SW 1271 (cell line): Measurements from ENCODE around the gene CCNJL.
A peak's percentile ranks its signal among the peaks of the same experiment; 100 is the strongest.
"Not testable (repeated sequence)": the region's sequence is repeated elsewhere in the genome, so short reads cannot be mapped to it uniquely, and the experiment has no call there.

Experiments used
- DNase-seq, 2 experiments: peaks; one replicate each; lab custom pipeline; 2025; lab: John Stamatoyannopoulos, UW

The CCNJL gene, protein sequence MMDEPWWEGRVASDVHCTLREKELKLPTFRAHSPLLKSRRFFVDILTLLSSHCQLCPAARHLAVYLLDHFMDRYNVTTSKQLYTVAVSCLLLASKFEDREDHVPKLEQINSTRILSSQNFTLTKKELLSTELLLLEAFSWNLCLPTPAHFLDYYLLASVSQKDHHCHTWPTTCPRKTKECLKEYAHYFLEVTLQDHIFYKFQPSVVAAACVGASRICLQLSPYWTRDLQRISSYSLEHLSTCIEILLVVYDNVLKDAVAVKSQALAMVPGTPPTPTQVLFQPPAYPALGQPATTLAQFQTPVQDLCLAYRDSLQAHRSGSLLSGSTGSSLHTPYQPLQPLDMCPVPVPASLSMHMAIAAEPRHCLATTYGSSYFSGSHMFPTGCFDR

DNA sequence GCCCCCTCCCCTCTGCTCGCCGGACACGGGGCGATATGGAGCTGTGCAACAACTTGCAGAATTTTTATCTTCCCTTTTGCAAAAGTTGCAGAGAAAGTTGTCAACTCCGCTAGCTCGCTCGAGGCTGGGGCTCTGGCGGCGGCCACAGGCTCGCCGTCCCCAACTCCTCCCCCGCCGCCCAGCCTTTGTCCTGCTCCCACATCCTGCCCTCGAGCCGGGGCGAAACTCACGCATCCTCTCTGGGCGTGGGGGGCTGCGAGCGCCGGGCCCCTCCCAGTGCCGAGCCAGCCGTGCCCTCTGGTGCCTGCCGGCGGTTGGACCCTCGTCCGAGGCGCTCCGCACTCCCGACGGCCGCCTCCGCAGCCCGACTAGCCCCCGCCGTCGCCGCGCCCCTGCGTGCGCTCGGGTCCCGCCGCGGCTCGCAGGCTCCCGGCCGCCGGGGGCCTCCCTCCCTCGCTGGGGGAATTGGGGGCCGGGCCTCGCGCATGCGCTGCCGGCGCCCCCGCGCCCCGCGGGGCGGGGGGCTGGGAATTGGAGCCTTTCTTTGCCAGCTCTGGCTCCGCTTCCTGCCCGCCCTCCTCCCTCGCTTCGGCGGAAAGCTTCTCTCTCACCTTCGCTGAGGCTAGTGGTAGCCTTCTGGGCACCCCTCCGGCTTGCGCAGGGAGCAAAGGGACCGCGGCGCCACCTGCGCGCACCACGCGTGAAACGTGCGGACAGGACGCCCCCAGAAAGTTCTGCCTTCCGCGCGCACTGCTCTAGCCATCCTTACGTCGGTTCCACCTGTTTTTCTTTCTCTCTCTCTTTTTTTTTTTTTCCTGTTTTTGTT, at the start of gene CCNJL:
TSS of gene CCNJL (minus strand) at position 431 of the 826 bp plus-strand sequence. CDS start 641 bp downstream, outside the sequence.
- peak; percentile 49 to 73 for DNase-seq

DNA sequence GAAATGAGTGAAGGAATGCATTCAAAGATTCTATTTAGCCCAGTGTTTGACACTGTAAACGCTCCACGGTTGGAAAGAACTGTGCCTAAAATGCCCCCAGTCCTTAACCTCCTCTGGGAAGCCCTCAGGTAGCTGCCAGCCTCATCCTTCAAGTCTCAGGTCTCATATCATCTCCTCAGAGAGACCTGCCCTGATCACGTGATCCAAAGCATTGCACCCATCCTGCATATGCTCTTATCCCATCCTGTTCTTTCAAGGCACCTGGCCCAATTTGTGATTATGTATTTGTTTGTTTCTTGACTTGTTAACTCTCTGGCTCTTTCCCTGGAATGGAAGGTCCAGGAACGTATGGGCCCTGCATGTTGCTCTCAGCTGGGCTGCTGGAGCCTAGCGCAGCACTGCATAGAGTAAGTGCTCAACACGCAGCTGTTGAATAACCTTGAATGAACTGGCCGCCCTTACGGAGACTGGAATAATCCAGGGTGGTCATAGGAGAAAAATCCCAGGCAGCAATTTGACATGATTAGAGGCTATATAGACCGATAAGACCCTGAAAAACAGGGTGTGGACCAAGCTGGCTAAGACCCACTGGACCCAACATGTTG, 49.4 kb upstream of the CCNJL start:
- no peak for DNase-seq

DNA sequence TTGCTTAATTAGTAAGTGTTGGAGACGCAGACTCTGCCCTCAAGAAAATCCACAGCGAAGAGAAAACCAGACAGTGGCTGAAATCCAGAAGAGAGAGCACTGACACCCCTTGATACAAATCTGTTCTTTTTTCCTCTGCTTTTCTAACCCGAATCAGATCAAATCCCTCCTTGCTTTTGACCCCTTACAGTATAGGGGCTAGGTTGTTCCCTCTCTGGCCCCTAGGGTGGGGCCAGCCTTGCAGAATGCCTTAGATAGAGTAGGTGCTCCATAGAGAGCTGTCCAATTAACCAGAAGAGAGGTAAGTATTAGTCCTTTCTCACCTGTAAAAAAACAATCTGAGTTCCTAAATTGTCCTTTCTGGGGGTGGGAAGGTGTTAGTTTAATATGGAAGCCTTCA, 47.9 kb upstream of the CCNJL start:
- no peak for DNase-seq

DNA sequence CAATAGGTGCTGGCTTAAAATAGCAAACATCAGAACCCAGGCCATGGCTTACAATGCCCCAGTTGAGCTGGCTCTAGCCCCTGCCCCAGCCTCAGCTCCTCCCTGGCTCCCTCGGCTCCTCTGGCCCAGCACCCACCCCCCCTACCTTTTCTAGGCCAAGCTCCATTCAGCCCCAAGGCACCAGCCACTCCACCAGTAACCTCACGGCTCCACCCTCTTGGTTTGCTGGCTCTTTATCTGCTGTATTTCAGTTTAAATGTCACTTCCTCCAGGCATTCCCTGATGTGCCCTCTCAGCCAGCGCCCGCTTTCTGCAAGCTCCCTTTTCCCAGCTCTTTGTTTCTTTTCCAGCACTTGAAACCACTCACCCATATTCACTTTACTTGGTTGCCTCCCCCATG, 47.5 kb upstream of the CCNJL start:
- no peak for DNase-seq

DNA sequence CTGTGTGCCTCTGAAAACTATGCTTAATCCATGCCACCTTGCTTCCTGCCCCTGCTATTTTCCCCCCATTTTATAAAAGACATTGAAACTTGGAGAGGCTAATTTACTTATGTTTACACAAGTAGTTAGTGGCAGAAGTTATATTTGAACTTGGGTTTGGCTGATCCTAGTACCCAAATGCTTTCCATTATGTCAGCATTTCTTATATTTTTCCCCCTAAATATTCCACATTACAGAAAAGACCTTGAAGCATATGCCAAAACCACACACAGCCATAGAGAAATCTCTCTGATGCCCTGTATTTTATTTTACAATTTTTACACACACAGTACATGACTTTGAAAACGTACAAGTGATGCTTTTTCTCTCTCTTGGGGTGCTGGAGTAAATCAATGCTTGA, 46.9 kb upstream of the CCNJL start:
- no peak for DNase-seq

DNA sequence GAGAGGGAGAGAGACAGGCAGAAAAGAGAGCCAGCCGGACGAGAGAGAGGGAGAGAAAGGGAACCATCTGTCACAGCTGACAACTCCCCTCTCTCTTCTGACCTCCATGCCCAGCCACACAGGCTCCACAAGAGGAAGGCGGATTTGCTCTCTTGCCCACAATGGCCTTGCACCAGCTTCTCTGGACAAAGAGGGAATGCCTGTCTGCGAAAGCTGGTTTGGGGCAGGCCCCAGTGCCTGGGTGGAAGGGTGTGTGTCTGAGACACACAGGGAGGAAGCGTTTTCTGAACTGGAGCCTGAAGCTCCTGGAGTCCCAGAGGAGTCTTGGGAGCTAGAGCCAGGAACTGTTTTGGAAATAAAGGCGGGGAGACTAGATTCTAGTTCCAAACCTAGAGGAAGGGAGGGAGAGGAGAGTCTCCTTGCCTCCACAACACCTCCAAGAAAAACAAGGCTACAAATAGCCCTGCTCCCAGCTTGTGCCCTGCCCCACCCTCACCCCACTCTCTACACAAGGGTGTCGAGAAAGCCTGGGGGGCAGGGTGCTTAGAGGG, 45.6 kb upstream of the CCNJL start:
- DNase-seq, result no peak

DNA sequence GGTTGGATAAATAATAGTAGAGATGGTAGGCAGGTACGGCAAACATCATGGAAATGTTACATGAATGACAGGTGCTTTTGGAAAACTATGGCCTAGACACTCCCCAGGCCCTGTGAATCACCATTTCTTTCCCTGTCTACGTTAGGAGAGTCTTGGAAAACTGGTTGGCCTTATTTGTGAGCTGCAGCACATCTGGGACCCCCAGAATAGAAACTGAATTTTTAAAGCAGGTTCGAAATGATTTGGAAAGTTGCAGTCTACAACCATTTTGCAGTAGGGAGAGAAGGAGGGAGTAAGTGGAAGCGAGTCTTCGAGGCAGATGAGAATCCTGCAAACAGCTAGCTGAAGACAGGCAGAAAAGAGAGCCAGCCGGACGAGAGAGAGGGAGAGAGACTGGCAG, 45.0 kb upstream of the CCNJL start:
- DNase-seq, result no peak

DNA sequence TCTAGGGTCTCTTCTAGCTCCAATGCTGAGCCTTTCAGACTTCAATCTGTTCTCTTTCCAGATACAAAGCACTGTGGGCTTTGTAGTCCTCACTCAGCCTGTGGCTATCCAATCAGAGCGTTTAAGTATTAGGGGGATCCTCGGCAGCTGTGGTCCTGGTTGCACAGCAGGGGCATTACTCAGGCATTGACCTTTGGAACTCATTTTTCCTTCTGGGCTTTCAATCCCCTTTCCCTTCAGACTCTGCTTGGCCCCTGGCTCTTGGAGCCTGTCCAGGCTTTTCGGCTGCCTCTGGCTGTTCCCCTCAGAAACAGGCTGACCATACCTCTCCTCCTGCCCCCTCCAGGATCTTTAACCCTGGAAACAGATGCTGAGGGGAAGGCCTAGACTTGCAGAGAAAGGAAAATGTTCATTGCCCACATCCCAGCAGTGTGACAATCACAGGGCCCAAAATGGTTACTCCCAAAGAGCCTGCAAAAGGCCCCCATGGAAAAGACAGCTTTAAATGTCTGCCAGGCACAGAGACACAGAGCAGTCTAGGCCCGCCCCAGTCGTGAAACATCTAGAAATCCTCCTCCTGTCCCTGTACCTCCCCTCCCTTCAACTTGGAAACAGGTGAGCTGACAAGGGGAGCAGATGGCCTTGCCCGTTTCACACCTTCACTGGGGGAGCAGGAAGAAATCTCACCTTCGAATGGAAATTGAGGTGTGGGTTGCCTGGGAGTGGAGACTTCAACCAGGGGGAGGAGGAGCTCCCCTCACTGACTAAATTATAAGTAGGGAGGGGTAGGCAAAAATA, 44.4 kb upstream of the CCNJL start:
- no peak for DNase-seq

DNA sequence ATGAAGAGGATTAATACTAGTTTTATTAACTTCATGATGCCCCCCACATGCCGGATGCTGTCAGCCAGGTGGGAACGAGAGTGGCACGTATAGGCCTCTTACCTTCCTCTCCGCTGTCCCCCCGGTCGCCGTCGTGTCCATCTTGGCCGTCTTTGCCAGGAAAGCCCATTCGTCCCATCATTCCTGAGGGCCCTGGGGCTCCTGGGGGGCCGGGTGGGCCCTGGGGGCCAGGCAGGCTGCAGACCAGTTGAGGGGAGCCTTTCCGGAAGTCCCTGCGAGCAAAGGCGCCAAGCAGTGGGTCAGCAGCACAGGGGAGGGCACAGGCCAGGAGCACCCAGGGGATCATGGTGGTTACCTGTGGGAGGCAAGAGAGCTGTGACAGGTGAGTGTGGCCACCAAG, 42.3 kb upstream of the CCNJL start:
- DNase-seq, result no peak

DNA sequence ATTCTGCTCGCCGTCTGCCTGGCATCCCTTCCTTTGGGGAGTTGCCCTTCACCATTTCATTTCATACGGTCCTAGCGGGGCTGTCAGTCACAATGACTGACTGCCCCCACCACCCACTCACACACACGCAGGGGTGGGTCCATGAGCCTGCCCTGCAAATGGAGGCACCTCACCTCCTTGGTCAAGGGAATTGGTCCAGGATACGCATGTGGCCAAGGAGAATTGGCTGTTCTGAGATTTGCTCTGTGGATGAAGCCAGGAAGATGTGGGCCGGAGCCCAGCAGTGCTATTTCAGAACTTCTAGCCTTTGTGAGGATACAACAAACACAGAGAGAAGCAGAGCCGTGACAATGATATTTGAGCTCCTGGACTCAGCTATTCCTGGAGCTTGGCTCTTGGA, 41.0 kb upstream of the CCNJL start:
- no peak for DNase-seq

DNA sequence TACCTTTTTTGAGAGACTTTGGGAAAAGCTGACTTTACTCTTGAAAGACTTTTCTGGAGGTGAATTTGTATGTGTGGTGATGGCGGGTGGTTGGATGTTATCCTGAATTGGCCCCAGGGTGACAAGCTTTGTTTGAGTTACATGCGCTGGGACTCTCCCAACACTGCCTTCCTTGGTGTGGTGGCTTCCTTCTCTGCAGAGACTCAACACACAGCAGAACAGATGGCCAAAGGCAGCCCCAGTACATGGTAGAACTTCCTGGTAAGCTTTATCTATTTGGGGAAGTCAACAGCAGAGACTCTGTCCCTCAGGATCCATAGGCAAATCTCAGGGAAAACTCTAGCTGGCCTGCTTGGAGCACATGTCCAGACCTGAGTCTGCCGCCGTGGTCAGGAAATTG, 39.9 kb upstream of the CCNJL start:
- no peak for DNase-seq

DNA sequence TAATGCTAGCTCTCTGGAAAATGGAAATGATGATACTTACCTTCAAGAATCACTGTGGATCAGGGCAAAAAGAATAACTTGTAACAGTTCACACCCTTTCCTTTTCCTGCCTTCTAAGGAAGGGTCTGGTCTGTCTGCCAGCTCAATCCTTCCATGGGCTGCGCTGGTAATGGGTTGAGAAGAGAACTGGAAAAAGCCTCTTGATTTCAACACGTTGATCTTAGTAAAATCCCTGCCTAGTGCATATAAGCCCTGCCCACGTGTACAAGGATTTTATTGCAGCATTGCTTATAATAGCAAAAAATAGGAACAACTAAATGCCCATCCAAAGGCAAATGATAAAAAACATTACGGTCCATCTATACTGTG, 37.6 kb upstream of the CCNJL start:
- DNase-seq, result no peak

DNA sequence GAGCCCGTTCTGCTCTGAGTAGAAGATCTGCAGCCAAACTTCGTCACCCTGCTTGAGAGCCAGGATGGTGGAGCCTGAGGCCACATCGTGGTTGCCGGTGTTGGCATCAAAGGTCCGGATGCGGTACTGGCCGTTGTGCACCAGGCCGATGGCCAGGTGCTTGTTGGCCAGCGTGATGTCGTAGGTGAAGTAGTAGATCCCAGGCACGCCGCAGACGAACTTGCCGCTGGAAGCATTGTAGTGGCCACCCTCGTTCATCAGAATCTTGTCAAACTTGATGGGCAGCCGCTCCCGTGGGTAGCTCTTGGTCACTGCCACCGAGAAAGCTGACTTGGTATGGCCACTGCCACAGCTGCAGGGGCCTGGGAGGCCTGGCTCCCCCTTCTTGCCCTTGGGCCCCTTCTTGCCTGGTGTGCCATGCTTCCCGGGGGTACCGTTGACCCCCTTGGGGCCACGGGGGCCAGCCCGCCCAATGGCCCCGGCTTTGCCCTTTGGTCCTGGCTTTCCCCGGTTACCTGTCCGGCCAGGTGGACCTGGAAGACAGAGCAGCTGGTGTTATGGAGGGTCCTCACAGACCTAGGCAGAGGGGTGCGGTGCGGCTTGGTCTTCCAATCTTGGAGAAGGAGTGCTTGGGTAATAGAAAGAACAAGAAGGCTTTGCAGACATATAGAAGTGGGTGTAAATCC, 37.0 kb upstream of the CCNJL start:
- no peak for DNase-seq

DNA sequence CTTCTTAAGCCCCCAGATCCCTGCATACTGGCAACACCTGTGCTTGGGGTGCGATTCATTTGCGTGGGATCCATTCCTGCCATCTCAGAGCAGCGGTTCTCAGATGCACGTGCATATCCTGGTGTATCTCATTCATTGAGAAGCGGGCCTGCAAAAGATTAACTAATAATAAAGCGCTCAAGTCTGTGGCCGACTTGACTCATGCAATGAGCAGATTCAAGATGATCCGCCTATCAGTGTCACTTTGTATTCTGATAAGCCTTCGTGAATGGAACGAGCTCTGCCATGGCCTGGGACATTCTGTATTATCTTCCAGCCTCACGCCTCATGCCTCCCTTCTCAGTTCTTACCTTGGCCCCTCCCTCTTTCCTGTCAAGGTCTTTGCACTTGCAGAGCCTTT, 35.7 kb upstream of the CCNJL start:
- DNase-seq, result no peak

DNA sequence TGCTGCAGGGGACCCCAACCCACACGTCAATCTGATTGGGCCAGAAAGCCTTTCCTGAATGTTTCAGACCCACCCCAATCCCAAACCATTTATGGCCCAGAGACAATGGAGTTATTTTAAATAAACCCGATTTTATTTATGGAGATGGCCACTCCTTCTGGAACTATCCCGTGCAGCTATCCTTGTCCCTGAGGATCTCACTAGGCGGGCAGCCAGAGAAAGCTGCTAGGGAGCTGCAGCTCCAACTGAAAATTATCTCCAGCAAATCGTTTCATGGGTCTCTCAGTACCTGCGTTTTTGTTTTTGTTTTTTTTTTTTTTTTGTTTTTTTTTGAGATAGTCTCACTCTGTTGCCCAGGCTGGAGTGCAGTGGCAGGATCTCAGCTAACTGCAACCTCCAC, 35.1 kb upstream of the CCNJL start:
- DNase-seq, result no peak

DNA sequence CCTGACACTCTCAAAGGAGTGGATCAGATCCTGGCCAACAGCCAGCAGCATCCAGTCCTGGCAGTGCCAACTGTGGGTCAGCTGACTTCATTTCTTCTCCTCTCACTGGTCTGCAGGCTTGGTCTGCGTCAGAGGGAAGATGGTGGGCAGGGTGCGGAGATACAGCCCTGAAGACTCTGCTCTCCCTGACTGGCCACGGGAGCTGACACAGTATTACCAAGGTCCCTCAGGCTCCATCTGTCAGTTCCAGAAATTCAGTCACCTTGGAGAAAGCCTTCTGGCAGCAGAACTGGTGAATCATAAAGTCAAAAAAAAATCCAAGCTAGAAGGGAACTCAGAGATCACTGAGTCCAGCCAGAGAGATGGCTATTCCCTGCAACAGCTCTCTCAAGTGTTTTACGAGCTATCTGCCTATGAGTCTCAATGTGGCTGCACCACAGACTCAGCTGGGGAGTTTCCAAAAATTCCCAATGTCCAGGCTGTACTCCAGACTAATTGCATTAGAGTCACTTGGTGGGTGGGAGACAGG, 30.1 kb upstream of the CCNJL start:
- DNase-seq, result no peak

DNA sequence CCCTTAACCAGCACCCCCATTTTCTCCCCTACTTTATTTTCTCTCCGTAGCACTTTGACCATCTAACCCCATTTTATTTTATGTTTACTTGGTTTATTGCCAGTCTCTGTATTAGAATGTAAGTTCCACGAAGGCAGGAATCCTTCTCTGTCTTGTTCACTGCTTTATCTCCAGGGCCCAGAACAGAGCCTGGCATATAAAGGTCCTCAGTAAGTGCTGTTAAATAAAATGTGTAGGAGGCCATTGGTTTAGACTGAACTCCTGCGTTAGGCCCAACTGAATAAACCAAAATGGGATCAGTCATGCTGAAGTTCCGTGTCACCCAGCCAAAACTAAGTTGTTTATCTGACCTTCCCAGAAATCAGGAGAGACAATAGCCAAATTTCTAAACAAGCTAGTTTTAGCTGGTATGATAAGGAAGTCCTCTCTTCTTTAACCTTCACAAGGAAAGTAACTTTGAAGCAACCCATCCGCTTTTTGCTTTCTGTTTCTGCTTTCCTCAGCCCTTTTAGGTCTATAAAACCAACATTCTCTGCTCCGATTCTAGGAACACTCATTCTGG, 29.0 kb upstream of the CCNJL start:
- DNase-seq, result no peak

DNA sequence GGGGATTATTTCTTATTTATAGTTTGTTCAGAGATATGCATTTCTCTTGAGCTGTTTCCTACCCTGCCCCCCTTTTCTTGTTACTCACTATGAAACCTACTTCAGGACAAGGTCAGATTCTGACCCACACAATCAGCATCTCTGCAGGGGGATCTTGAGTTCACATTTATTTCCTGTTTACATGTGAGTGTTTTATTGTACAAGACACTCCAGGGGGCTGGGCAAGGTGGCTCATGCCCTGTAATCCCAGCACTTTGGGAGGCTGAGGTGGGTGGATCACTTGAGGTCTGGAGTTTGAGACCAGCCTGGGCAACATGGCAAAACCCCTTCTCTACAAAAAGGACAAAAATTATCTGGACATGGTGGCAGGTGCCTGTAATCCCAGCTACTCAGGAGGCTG, 28.1 kb upstream of the CCNJL start:
- DNase-seq, result not testable (repeated sequence)

DNA sequence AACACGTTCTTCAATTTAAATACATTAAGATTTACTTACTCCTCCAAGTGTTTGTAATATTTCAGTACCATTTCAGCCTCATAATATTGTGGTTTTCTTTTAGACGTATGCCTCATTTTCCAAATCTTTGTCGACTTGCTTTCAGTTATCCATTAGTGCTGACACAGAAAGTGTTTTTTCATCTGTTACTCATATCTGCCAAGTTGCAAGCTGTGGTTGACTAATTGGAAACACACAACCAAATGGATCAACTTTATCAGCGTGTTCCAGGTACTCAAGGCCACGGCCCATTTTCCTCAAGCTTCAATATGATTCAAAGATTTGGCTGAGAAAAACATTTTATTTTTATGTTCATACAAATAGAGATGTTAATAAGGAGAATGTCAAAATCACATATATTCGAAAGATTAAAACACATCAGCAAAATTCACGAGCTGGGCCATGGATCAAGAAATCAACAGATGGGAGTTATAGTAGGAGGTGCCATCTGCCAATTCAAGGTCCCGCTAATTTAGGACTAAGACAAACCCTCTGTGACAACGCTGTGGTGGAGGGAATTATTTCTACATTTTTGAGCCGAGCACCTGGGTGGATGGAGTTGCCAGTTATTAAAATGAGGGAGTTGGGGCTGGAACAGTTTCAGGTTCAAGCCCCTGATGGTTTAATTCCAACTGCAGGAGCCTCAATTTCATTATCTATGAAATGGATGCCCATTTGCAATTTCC, 27.2 kb upstream of the CCNJL start:
- no peak for DNase-seq

DNA sequence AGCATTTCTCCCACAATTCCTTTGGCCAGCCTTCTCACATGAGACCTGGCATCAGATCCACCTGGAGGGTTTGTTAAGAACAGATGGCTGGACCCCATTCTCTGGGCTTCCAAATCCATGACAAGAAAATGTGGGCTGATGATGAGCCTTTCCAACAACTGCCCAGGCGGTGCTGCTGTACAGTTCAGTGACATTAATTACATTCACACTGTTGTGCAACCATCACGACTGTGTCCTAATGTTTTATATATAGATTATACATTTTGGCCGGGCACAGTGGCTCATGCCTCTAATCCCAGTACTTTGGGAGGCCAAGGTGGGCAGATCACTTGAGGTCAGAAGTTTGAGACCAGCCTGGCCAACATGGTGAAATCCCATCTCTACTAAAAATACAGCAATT, 22.4 kb upstream of the CCNJL start:
- not testable (repeated sequence) for DNase-seq
